K562 (cell line): ENCODE measurements around the gene PLAAT1. TPM values are rescaled to one million over a fixed set of nuclear protein-coding genes. Genes with fewer than 3 reads are reported as not detected.

Experiments used
- ATAC-seq: fragments of 200-7000 bp; cut with Tn5 transposase; 3 replicates; pipeline ENCODE4 v1.9.1; 2020; ENCODE audit warnings: moderate library complexity
- BruUV-seq: library from RNA; stranded (reverse); fragments of 400-500 nt; replicated peaks from 2 replicates; lab custom pipeline; 2021; lab: Mats Ljungman, UMichigan
- CTCF ChIA-PET: fragments of 300-600 bp; formaldehyde crosslinking; extraction: SDS; loops from one replicate; lab custom pipeline; 2021; ENCODE audit warnings: low intra/inter-chr PET ratio; lab: Yijun Ruan, JAX
- POLR2A ChIA-PET: fragments of 300-600, 350-650 bp; sonication (Branson Sonifier 250); formaldehyde crosslinking; extraction: SDS; loops from one replicate; lab custom pipeline; 2021; ENCODE audit warnings: antibody characterized with exemption, inconsistent platforms; lab: Yijun Ruan, JAX
- DNase-seq, 4 experiments: peaks; one replicate each; pipeline versions ENCODE4 v3.0.0 to v3.0.0-alpha.2; 2011 to 2018; ENCODE audit warnings: low spot score in 3 of 4, mixed read lengths in 3 of 4; ENCODE audit errors: extremely low read depth in 1 of 4
- FAIRE-seq: peaks from 2 replicates; lab custom pipeline; 2011; peaks lifted over from hg19 to GRCh38; lab: Jason Lieb, UNC
- H2AFZ ChIP-seq: 2 replicates; pipeline ENCODE4 v1.6.0; 2011; ENCODE audit warnings: low read depth, low read length, control low read depth, inconsistent platforms
- H3K27ac ChIP-seq: fragments of 200-600 bp; 3 replicates; pipeline ENCODE4 v1.8.0; 2011; ENCODE audit warnings: low read depth, mild to moderate bottlenecking, control low read depth, inconsistent platforms, low read length, moderate library complexity, mixed read lengths; ENCODE audit errors: extremely low read depth
- H3K27me3 ChIP-seq, 2 experiments: fragments of 300-600 bp in 1 of 2; 2 replicates in 1 of 2; 3 replicates in 1 of 2; pipeline versions ENCODE4 v1.6.0 to v1.8.0; 2011; ENCODE audit warnings: inconsistent platforms in 2 of 2, low read length in 2 of 2, mild to moderate bottlenecking in 1 of 2, mixed read lengths in 1 of 2, moderate library complexity in 1 of 2; ENCODE audit not compliant: control insufficient read depth in 2 of 2, insufficient read depth in 2 of 2
- H3K36me3 ChIP-seq: fragments of 300-600 bp; 3 replicates; pipeline ENCODE4 v1.8.0; 2011; ENCODE audit warnings: mild to moderate bottlenecking, low read length, inconsistent platforms; ENCODE audit not compliant: control insufficient read depth, insufficient read depth
- H3K4me1 ChIP-seq, 2 experiments: fragments of 200-600 bp in 1 of 2; replicated peaks in 1 of 2; 2 replicates in 1 of 2; 3 replicates in 1 of 2; pipeline versions ENCODE4 v1.5.1 to v1.8.0; 2011; ENCODE audit warnings: inconsistent platforms in 2 of 2, low read length in 2 of 2, mild to moderate bottlenecking in 1 of 2, mixed read lengths in 1 of 2, moderate library complexity in 1 of 2; ENCODE audit not compliant: control insufficient read depth in 2 of 2, insufficient read depth in 2 of 2
- H3K4me2 ChIP-seq: 2 replicates; pipeline ENCODE4 v1.6.1; 2011; ENCODE audit warnings: low read length, control low read depth, inconsistent platforms, mixed read lengths; ENCODE audit not compliant: insufficient read depth
- H3K4me3 ChIP-seq: fragments of 200-600 bp; sonication (generic), shearing (Covaris generic); 2 replicates; pipeline ENCODE4 v1.5.1; 2016; ENCODE audit warnings: control low read depth, inconsistent platforms
- H3K79me2 ChIP-seq: fragments of 200-600 bp; 3 replicates; pipeline ENCODE4 v1.8.0; 2011; ENCODE audit warnings: low read length, inconsistent platforms; ENCODE audit not compliant: control insufficient read depth, insufficient read depth
- H3K9ac ChIP-seq, 2 experiments: 2 replicates each; pipeline versions ENCODE4 v1.6.0 to v1.6.1; 2011; ENCODE audit warnings: low read depth in 2 of 2, low read length in 2 of 2, control low read depth in 1 of 2, inconsistent platforms in 1 of 2, mild to moderate bottlenecking in 1 of 2, mixed read lengths in 1 of 2; ENCODE audit not compliant: insufficient read depth in 1 of 2
- H3K9me1 ChIP-seq: one replicate; pipeline ENCODE4 v1.6.0; 2011; ENCODE audit warnings: inconsistent platforms, mild to moderate bottlenecking, low read length, moderate library complexity; ENCODE audit not compliant: control insufficient read depth, insufficient read depth
- H3K9me3 ChIP-seq: replicated peaks from 2 replicates; pipeline ENCODE4 v1.5.1; 2011; ENCODE audit warnings: low read depth, low read length, inconsistent platforms; ENCODE audit not compliant: control insufficient read depth, insufficient read depth
- H4K20me1 ChIP-seq: replicated peaks from 2 replicates; pipeline ENCODE4 v1.6.1; 2011; ENCODE audit warnings: low read length, inconsistent platforms, mixed read lengths; ENCODE audit not compliant: control insufficient read depth, insufficient read depth
- ETV5 ChIP-seq: sonication (generic); formaldehyde crosslinking; IDR thresholded peaks from 2 replicates; pipeline ENCODE4 v1.4.0; 2020; ENCODE audit warnings: low read depth, mild to moderate bottlenecking, missing genetic modification reagents
- MCM5 ChIP-seq: fragments of 450-650 bp; IDR thresholded peaks from 2 replicates; pipeline ENCODE4 v1.6.1; 2016; ENCODE audit warnings: low read depth
- MEF2D ChIP-seq: conservative IDR thresholded peaks from 2 replicates; pipeline ENCODE4 v1.6.1; 2016; ENCODE audit warnings: low read depth, missing genetic modification characterization, missing compliant biosample characterization
- MYBL2 ChIP-seq, 2 experiments: fragments of 450-650 bp in 1 of 2; sonication (generic) in 1 of 2; formaldehyde crosslinking in 1 of 2; IDR thresholded peaks; 2 replicates each; pipeline versions ENCODE4 v1.6.1 to v1.8.1; 2017 to 2022; ENCODE audit warnings: borderline replicate concordance in 1 of 2, inconsistent platforms in 1 of 2, low read depth in 1 of 2, mild to moderate bottlenecking in 1 of 2, missing genetic modification reagents in 1 of 2, moderate library complexity in 1 of 2
- NR2C1 ChIP-seq, 2 experiments: fragments of 450-650 bp; IDR thresholded peaks; 2 replicates each; pipeline ENCODE4 v1.6.1; 2017; ENCODE audit warnings: mild to moderate bottlenecking in 2 of 2, antibody characterized with exemption in 1 of 2, inconsistent platforms in 1 of 2, missing compliant biosample characterization in 1 of 2, missing genetic modification characterization in 1 of 2
- SMC3 ChIP-seq: conservative IDR thresholded peaks from 2 replicates; pipeline ENCODE4 v1.6.1; 2011; ENCODE audit warnings: low read depth, low read length, improper control_type of control experiment; ENCODE audit not compliant: insufficient read depth
- TBL1XR1 ChIP-seq, 2 experiments: IDR thresholded peaks; 2 replicates each; pipeline ENCODE4 v1.6.1; 2012; ENCODE audit warnings: improper control_type of control experiment in 2 of 2, low read length in 2 of 2, mild to moderate bottlenecking in 1 of 2
- ZNF324 ChIP-seq: fragments of 250-450 bp; sonication (Bioruptor Pico); IDR thresholded peaks from 2 replicates; pipeline ENCODE4 v1.4.0; 2020; ENCODE audit warnings: mild to moderate bottlenecking
- WGBS: fragments of 100-300 bp; shearing (Covaris generic); methylation state at CpG from one replicate; pipeline ENCODE4 v1.1.6; 2016; ENCODE audit warnings: low coverage, mixed read lengths; ENCODE audit not compliant: insufficient coverage; ENCODE audit errors: missing lambda C conversion rate; 5-methylcytosine and 5-hydroxymethylcytosine counted together
- in situ Hi-C: fragments of 300-500 bp; cut with MboI; formaldehyde crosslinking; loops from 4 replicates; pipeline ENCODE4 v1.15.0; 2018; ENCODE audit warnings: inconsistent platforms, mixed read lengths
- intact Hi-C: fragments of 100-400 bp; cut with micrococcal nuclease; formaldehyde crosslinking; loops from 2 replicates; pipeline ENCODE4 v1.14.2; 2022
- polyA plus RNA-seq, 8 experiments: library from polyadenylated mRNA; depleted of rRNA in 4 of 8; stranded (reverse) in 5 of 8; unstranded in 3 of 8; fragments of >200 nt; fragmentation: Nextera tagmentation in 2 of 8; fragmentation: Illumina TruSeq in 1 of 8; extraction: Ambion mirVana in 2 of 8; extraction: Trizol in 1 of 8; gene quantifications; 2 replicates each; pipeline versions ENCODE4 v1.2.1 to v1.2.3, GENCODE V29; 2011 to 2014; ENCODE audit warnings: inconsistent platforms in 1 of 8, missing spikeins in 1 of 8
- total RNA-seq, 7 experiments: library from RNA; depleted of rRNA in 6 of 7; stranded (reverse); fragments of >200 nt in 6 of 7; fragmentation: Illumina TruSeq in 2 of 7; extraction: Trizol in 2 of 7; gene quantifications; 2 replicates each; pipeline versions ENCODE4 v1.2.1 to v1.2.3, GENCODE V29; 2011 to 2021; ENCODE audit warnings: low replicate concordance in 1 of 7
- TF ChIP-seq, protein P1 (sequence below): sonication (generic); formaldehyde crosslinking; IDR thresholded peaks from 2 replicates; pipeline ENCODE4 v1.8.1; 2023; ENCODE audit warnings: mild to moderate bottlenecking, missing genetic modification reagents
- TF ChIP-seq, protein P2 (sequence below): IDR thresholded peaks from 2 replicates; pipeline ENCODE4 v1.6.1; 2016; ENCODE audit warnings: missing genetic modification characterization, missing compliant biosample characterization

PLAAT1 gene
- total and polyA plus RNA-seq, 9 of the 15 experiments (the other 6 are each of a cell fraction or from before 2014, with no cell fraction given) = 0.34 to 3.1 (median 1.5) TPM

DNA sequence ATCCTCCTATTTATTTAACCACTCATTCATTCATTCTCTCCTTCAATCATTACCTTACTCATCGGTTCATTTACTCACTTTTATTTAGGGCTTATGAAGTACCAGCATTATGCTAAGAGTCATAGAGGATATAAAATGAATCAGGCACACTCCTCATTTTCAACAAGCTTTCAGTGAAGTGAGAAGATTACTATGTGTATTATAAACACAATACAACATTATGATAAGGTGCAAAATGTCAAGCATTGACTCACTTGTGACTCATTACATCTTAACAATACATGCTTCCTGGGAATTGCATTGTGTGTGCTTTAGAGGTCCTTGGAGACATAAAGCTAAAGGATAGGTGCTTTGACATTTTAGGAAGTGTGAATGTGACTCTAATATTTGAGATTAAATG, 60.4 kb downstream of the PLAAT1 start:
- DNase-seq (no peak), FAIRE-seq (no peak), ATAC-seq (no peak)
- 0% methylated on average over 1 of the region's 1 CpG for WGBS
- intact Hi-C loops (no loop called here), in situ Hi-C loops (no loop called here)
- Histone ChIP-seq H3K27ac (no peak overlapping the region), H3K36me3 (no peaks in the 10 kb centered on the region), H3K4me3 (no peak overlapping the region), H2AFZ (no peak overlapping the region), H3K79me2 (no peaks in the 10 kb centered on the region), H3K4me2 (no peak overlapping the region), H3K9me3 (no peaks in the 10 kb centered on the region), H3K9me1 (no peaks in the 10 kb centered on the region), H4K20me1 (no peaks in the 10 kb centered on the region), H3K9ac (no peak overlapping the region), H3K27me3 (no peaks in the 10 kb centered on the region), H3K4me1 (no peaks in the 10 kb centered on the region)
- no TSS peak for BruUV-seq
- CTCF ChIA-PET = no interaction called here
- POLR2A ChIA-PET = no interaction called here
- no peak for TF ChIP-seq ZNF324 (CRISPR knock-in tag)
- TF ChIP-seq SMC3 = no peak

DNA sequence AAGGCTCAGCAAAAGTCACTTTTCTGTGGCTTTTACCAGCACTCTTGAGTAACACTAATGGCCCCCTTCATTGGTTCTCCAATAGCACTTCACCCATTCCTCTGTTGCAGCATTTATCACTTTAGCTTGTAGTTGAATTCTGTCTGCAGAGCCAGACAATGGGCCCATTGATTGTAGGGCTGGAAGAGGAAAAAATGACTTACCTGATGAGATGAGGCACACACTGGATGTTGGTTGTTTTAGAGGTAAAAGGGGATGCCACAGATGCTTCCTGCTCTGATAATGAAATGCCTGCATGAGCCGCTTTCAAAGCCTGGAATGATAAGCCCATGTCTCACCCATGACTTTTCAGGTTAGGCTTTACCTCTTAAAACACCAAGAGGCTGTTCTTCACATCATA, 64.3 kb downstream of the PLAAT1 start:
- no peak overlapping the region for H2AFZ ChIP-seq
- H3K36me3 ChIP-seq = no peaks in the 10 kb centered on the region
- FAIRE-seq = no peak
- H3K4me2 ChIP-seq = no peak overlapping the region
- H3K27me3 ChIP-seq = no peaks in the 10 kb centered on the region
- no TSS peak for BruUV-seq
- H3K4me3 ChIP-seq = no peak overlapping the region
- H3K4me1 ChIP-seq = no peaks in the 10 kb centered on the region
- CTCF ChIA-PET = no interaction called here
- 0% methylated on average over 1 of the region's 1 CpG for WGBS
- POLR2A ChIA-PET = no interaction called here
- no peak for DNase-seq
- intact Hi-C loops (no loop called here), in situ Hi-C loops (no loop called here)
- no peaks in the 10 kb centered on the region for H4K20me1 ChIP-seq
- no peak for ATAC-seq
- no peaks in the 10 kb centered on the region for H3K79me2 ChIP-seq
- H3K9me1 ChIP-seq = no peaks in the 10 kb centered on the region
- no peak overlapping the region for H3K9ac ChIP-seq
- H3K9me3 ChIP-seq = no peaks in the 10 kb centered on the region
- no peak overlapping the region for H3K27ac ChIP-seq
- TF ChIP-seq, protein P1, sequence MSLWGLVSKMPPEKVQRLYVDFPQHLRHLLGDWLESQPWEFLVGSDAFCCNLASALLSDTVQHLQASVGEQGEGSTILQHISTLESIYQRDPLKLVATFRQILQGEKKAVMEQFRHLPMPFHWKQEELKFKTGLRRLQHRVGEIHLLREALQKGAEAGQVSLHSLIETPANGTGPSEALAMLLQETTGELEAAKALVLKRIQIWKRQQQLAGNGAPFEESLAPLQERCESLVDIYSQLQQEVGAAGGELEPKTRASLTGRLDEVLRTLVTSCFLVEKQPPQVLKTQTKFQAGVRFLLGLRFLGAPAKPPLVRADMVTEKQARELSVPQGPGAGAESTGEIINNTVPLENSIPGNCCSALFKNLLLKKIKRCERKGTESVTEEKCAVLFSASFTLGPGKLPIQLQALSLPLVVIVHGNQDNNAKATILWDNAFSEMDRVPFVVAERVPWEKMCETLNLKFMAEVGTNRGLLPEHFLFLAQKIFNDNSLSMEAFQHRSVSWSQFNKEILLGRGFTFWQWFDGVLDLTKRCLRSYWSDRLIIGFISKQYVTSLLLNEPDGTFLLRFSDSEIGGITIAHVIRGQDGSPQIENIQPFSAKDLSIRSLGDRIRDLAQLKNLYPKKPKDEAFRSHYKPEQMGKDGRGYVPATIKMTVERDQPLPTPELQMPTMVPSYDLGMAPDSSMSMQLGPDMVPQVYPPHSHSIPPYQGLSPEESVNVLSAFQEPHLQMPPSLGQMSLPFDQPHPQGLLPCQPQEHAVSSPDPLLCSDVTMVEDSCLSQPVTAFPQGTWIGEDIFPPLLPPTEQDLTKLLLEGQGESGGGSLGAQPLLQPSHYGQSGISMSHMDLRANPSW (CRISPR knock-in tag) = no peak
- TF ChIP-seq MEF2D (tag) (no peak), MCM5 (no peak), MYBL2 (IDR thresholded peaks at IDR 0.05; ENCODE audit: low read depth) (no peak), MYBL2 (CRISPR knock-in tag; IDR thresholded peaks at IDR 0.05; ENCODE audit: borderline replicate concordance) (no peak), ETV5 (no peak), NR2C1 (IDR thresholded peaks at IDR 0.05) (no peak), NR2C1 (tag; IDR thresholded peaks at IDR 0.05) (no peak), TBL1XR1 (IDR thresholded peaks at IDR 0.05; ENCODE audit: low read length in 2 of 2) (no peak)
- TF ChIP-seq, protein P2, sequence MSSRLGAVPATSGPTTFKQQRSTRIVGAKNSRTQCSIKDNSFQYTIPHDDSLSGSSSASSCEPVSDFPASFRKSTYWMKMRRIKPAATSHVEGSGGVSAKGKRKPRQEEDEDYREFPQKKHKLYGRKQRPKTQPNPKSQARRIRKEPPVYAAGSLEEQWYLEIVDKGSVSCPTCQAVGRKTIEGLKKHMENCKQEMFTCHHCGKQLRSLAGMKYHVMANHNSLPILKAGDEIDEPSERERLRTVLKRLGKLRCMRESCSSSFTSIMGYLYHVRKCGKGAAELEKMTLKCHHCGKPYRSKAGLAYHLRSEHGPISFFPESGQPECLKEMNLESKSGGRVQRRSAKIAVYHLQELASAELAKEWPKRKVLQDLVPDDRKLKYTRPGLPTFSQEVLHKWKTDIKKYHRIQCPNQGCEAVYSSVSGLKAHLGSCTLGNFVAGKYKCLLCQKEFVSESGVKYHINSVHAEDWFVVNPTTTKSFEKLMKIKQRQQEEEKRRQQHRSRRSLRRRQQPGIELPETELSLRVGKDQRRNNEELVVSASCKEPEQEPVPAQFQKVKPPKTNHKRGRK (tag) = no peak
